22Rv1 (cell line): ENCODE data around the gene STXBP6.

Experiments
- CTCF ChIP-seq: fragments of 450-650 bp; IDR thresholded peaks from 2 replicates; pipeline ENCODE4 v1.5.1; 2017; ENCODE audit warnings: mild to moderate bottlenecking
- ZFX ChIP-seq: fragments of 450-650 bp; IDR thresholded peaks from 2 replicates; pipeline ENCODE4 v1.6.1; 2017; ENCODE audit warnings: antibody characterized with exemption, borderline replicate concordance

DNA sequence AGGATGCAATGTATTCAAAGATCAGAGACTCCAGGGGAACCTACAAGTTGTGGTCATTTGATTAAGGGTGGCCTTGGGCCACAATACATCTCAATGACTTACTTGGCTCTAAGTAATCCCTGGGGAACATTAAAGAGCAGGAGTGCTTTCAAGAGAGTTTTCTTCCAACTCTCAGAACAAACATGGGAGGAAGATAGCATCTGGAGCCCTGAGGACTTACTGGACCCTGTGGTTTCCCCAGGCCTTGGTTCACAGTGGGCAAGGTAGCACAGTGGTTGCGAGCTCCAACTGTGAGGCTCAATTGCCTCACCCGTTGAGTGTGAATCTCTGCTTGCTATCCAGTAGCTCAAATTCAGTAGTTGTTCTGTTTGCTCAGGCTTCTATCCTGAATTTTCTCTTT, 32.4 kb downstream of the STXBP6 start:
- TF ChIP-seq CTCF (no peak), ZFX (no peak)
